Measurements from ENCODE around the gene ASCC3. TPM values are rescaled to one million over a fixed set of nuclear protein-coding genes. Genes with fewer than 3 reads are reported as not detected.
A peak's percentile ranks its signal among the peaks of the same experiment; 100 is the strongest.
"Not testable (repeated sequence)": the region's sequence is repeated elsewhere in the genome, so short reads cannot be mapped to it uniquely, and the experiment has no call there.

The ASCC3 gene
- total and polyA plus RNA-seq, 4 donors: 12.8 to 32.7 (median 16.4) TPM

- peaks cover 0 to 3% (median 0%) of the 10 kb centered on the region in 4 donors for H3K36me3 ChIP-seq (ENCODE audit: control insufficient read depth in 4 of 4, insufficient read depth in 3 of 4, low read depth in 1 of 4, low read length in 3 of 4)
- no peak overlapping the region for H3K9ac ChIP-seq (ENCODE audit: low read depth in 1 of 2, low read length in 2 of 2)
- TF ChIP-seq RAD21 (IDR thresholded peaks at IDR 0.05) (peak; percentile 69 to 78), SP1 (IDR thresholded peaks at IDR 0.05) (no peak), CTCF (IDR thresholded peaks at IDR 0.05; ENCODE audit: low read depth, low read length, missing input control) (peak; percentile 47), MAX (IDR thresholded peaks at IDR 0.05) (no peak), HNF4G (IDR thresholded peaks at IDR 0.05) (no peak)
- TF ChIP-seq, protein P1, sequence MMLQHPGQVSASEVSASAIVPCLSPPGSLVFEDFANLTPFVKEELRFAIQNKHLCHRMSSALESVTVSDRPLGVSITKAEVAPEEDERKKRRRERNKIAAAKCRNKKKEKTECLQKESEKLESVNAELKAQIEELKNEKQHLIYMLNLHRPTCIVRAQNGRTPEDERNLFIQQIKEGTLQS (IDR thresholded peaks at IDR 0.05): no peak
- H3K27ac ChIP-seq (ENCODE audit: low read depth in 1 of 2, low read length in 2 of 2): no peak overlapping the region
- H3K4me1 ChIP-seq (ENCODE audit: control insufficient read depth in 4 of 4, insufficient read depth in 4 of 4, low read length in 3 of 4): no peaks in the 10 kb centered on the region
- 86% methylated on average over 2 of the region's 2 CpGs for WGBS
- no peak overlapping the region for H3K4me3 ChIP-seq (ENCODE audit: low read depth in 1 of 3, low read length in 3 of 3)
- H3K27me3 ChIP-seq (ENCODE audit: control insufficient read depth in 4 of 4, insufficient read depth in 4 of 4, low read length in 3 of 4): no peaks in the 10 kb centered on the region
- no peaks in the 10 kb centered on the region for H3K9me3 ChIP-seq (ENCODE audit: control insufficient read depth in 4 of 4, low read length in 3 of 4)
- no peak for DNase-seq (ENCODE audit: low spot score)
These were observed 223.3 kb downstream of the ASCC3 start for GRCh38 chr6:100657678-100658330.

- not testable (repeated sequence) for DNase-seq (ENCODE audit: low spot score); H3K27me3 ChIP-seq (ENCODE audit: control insufficient read depth in 4 of 4, insufficient read depth in 4 of 4, low read length in 3 of 4); H3K9ac ChIP-seq (ENCODE audit: low read depth in 1 of 2, low read length in 2 of 2); H3K4me1 ChIP-seq (ENCODE audit: control insufficient read depth in 4 of 4, insufficient read depth in 4 of 4, low read length in 3 of 4); H3K9me3 ChIP-seq (ENCODE audit: control insufficient read depth in 4 of 4, low read length in 3 of 4); H3K27ac ChIP-seq (ENCODE audit: low read depth in 1 of 2, low read length in 2 of 2); H3K4me3 ChIP-seq (ENCODE audit: low read depth in 1 of 3, low read length in 3 of 3)
- WGBS: 98% methylated on average over 3 of the region's 3 CpGs
- H3K36me3 ChIP-seq (ENCODE audit: control insufficient read depth in 4 of 4, insufficient read depth in 3 of 4, low read depth in 1 of 4, low read length in 3 of 4): peaks cover 4 to 18% (median 14%) of the 10 kb centered on the region in 4 donors
These were observed 240.0 kb downstream of the ASCC3 start for GRCh38 chr6:100641147-100641546.

GRCh38 chr6:100633096-100633777 is 247.9 kb downstream of the ASCC3 start:
- no peaks in the 10 kb centered on the region for H3K9me3 ChIP-seq (ENCODE audit: control insufficient read depth in 4 of 4, low read length in 3 of 4)
- H3K9ac ChIP-seq (ENCODE audit: low read depth in 1 of 2, low read length in 2 of 2): no peak overlapping the region
- no peaks in the 10 kb centered on the region for H3K4me1 ChIP-seq (ENCODE audit: control insufficient read depth in 4 of 4, insufficient read depth in 4 of 4, low read length in 3 of 4)
- H3K36me3 ChIP-seq (ENCODE audit: control insufficient read depth in 4 of 4, insufficient read depth in 3 of 4, low read depth in 1 of 4, low read length in 3 of 4): peaks cover 2 to 10% (median 7%) of the 10 kb centered on the region in 4 donors
- 86% methylated on average over 10 of the region's 10 CpGs for WGBS
- DNase-seq (ENCODE audit: low spot score): no peak
- no peaks in the 10 kb centered on the region for H3K27me3 ChIP-seq (ENCODE audit: control insufficient read depth in 4 of 4, insufficient read depth in 4 of 4, low read length in 3 of 4)
- no peak overlapping the region for H3K4me3 ChIP-seq (ENCODE audit: low read depth in 1 of 3, low read length in 3 of 3)
- no peak overlapping the region for H3K27ac ChIP-seq (ENCODE audit: low read depth in 1 of 2, low read length in 2 of 2)
- TF ChIP-seq, protein P2, sequence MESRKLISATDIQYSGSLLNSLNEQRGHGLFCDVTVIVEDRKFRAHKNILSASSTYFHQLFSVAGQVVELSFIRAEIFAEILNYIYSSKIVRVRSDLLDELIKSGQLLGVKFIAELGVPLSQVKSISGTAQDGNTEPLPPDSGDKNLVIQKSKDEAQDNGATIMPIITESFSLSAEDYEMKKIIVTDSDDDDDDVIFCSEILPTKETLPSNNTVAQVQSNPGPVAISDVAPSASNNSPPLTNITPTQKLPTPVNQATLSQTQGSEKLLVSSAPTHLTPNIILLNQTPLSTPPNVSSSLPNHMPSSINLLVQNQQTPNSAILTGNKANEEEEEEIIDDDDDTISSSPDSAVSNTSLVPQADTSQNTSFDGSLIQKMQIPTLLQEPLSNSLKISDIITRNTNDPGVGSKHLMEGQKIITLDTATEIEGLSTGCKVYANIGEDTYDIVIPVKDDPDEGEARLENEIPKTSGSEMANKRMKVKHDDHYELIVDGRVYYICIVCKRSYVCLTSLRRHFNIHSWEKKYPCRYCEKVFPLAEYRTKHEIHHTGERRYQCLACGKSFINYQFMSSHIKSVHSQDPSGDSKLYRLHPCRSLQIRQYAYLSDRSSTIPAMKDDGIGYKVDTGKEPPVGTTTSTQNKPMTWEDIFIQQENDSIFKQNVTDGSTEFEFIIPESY (IDR thresholded peaks at IDR 0.05): no peak
- TF ChIP-seq RAD21 (IDR thresholded peaks at IDR 0.05) (no peak), HNF4G (IDR thresholded peaks at IDR 0.05) (no peak), JUND (IDR thresholded peaks at IDR 0.05) (no peak), FOXA2 (IDR thresholded peaks at IDR 0.05) (no peak), MAX (IDR thresholded peaks at IDR 0.05) (no peak), NR2F2 (IDR thresholded peaks at IDR 0.05) (no peak), REST (IDR thresholded peaks at IDR 0.05) (no peak), YY1 (IDR thresholded peaks at IDR 0.05) (no peak), SP1 (IDR thresholded peaks at IDR 0.05) (no peak), EGR1 (IDR thresholded peaks at IDR 0.05; ENCODE audit: low read depth in 2 of 2) (no peak), TAF1 (conservative IDR thresholded peaks at IDR 0.05) (no peak), GABPA (IDR thresholded peaks at IDR 0.05 in 1 of 2, conservative IDR thresholded peaks at IDR 0.05 in 1 of 2) (no peak), FOXA1 (IDR thresholded peaks at IDR 0.05) (no peak), HNF4A (conservative IDR thresholded peaks at IDR 0.05) (no peak)
- TF ChIP-seq, protein P1 (IDR thresholded peaks at IDR 0.05): no peak

All from liver (tissue), 9 donors.